ENCODE measurements around the gene MAP3K7. TPM values are rescaled to one million over a fixed set of nuclear protein-coding genes. Genes with fewer than 3 reads are reported as not detected.

MAP3K7 gene
- total and polyA plus RNA-seq, 2 of the 13 experiments (the other 11 are each of a cell fraction or from before 2014, with no cell fraction given): 24.1 to 24.4 TPM

DNA sequence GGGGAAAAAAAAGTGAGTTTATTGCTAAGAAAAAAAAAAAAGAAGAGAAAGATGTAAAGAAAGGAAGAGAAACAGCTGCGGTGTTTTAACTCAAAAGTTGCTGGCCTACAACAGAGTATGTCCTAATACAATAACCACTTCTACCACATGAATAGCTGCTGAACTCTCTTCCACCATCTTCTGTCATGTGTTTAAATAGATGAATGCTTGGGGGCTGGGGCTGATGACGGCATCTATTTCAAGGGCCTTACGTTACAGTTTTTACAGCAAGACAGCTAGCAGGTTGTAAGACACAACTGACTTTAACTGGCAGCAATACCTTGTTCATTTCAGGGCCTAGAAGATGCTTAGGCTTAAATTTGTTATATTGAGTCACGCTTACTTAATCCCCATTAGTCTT, 50.4 kb downstream of the MAP3K7 start (continued):
- TF ChIP-seq, protein P1, sequence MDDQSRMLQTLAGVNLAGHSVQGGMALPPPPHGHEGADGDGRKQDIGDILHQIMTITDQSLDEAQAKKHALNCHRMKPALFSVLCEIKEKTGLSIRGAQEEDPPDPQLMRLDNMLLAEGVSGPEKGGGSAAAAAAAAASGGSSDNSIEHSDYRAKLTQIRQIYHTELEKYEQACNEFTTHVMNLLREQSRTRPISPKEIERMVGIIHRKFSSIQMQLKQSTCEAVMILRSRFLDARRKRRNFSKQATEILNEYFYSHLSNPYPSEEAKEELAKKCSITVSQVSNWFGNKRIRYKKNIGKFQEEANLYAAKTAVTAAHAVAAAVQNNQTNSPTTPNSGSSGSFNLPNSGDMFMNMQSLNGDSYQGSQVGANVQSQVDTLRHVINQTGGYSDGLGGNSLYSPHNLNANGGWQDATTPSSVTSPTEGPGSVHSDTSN (CRISPR knock-in tag; IDR thresholded peaks at IDR 0.05; ENCODE audit: borderline replicate concordance): no peak
- TF ChIP-seq, protein P2, sequence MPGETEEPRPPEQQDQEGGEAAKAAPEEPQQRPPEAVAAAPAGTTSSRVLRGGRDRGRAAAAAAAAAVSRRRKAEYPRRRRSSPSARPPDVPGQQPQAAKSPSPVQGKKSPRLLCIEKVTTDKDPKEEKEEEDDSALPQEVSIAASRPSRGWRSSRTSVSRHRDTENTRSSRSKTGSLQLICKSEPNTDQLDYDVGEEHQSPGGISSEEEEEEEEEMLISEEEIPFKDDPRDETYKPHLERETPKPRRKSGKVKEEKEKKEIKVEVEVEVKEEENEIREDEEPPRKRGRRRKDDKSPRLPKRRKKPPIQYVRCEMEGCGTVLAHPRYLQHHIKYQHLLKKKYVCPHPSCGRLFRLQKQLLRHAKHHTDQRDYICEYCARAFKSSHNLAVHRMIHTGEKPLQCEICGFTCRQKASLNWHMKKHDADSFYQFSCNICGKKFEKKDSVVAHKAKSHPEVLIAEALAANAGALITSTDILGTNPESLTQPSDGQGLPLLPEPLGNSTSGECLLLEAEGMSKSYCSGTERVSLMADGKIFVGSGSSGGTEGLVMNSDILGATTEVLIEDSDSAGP (CRISPR knock-in tag; IDR thresholded peaks at IDR 0.05; ENCODE audit: borderline replicate concordance): no peak
- TF ChIP-seq DR1 (CRISPR knock-in tag; IDR thresholded peaks at IDR 0.05): no peak
- TF ChIP-seq ARID5B (CRISPR knock-in tag; IDR thresholded peaks at IDR 0.05): no peak
- no peak for TF ChIP-seq PPARG (CRISPR knock-in tag; conservative IDR thresholded peaks at IDR 0.05)
- TF ChIP-seq TEAD3 (CRISPR knock-in tag; optimal IDR thresholded peaks at IDR 0.05; ENCODE audit: borderline replicate concordance): no peak
- no peak for TF ChIP-seq CCAR2 (optimal IDR thresholded peaks at IDR 0.05; ENCODE audit: low read depth, low read length)
- TF ChIP-seq, protein P3, sequence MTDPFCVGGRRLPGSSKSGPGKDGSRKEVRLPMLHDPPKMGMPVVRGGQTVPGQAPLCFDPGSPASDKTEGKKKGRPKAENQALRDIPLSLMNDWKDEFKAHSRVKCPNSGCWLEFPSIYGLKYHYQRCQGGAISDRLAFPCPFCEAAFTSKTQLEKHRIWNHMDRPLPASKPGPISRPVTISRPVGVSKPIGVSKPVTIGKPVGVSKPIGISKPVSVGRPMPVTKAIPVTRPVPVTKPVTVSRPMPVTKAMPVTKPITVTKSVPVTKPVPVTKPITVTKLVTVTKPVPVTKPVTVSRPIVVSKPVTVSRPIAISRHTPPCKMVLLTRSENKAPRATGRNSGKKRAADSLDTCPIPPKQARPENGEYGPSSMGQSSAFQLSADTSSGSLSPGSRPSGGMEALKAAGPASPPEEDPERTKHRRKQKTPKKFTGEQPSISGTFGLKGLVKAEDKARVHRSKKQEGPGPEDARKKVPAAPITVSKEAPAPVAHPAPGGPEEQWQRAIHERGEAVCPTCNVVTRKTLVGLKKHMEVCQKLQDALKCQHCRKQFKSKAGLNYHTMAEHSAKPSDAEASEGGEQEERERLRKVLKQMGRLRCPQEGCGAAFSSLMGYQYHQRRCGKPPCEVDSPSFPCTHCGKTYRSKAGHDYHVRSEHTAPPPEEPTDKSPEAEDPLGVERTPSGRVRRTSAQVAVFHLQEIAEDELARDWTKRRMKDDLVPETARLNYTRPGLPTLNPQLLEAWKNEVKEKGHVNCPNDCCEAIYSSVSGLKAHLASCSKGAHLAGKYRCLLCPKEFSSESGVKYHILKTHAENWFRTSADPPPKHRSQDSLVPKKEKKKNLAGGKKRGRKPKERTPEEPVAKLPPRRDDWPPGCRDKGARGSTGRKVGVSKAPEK (CRISPR knock-in tag; IDR thresholded peaks at IDR 0.05; ENCODE audit: borderline replicate concordance): no peak
- no peak for TF ChIP-seq MEIS1 (CRISPR knock-in tag; IDR thresholded peaks at IDR 0.05; ENCODE audit: borderline replicate concordance)
- TF ChIP-seq ZNF740 (CRISPR knock-in tag; IDR thresholded peaks at IDR 0.05): no peak
